Limb (tissue), 2 donors: ENCODE results near the gene PSG1.
"Not testable (repeated sequence)": the region's sequence is repeated elsewhere in the genome, so short reads cannot be mapped to it uniquely, and the experiment has no call there.

Experiments
- DNase-seq, 2 donors: peaks; one replicate each; pipeline ENCODE4 v3.0.0-alpha.2; 2016; ENCODE audit errors: extremely low spot score in 2 of 2

Gene PSG1

DNA sequence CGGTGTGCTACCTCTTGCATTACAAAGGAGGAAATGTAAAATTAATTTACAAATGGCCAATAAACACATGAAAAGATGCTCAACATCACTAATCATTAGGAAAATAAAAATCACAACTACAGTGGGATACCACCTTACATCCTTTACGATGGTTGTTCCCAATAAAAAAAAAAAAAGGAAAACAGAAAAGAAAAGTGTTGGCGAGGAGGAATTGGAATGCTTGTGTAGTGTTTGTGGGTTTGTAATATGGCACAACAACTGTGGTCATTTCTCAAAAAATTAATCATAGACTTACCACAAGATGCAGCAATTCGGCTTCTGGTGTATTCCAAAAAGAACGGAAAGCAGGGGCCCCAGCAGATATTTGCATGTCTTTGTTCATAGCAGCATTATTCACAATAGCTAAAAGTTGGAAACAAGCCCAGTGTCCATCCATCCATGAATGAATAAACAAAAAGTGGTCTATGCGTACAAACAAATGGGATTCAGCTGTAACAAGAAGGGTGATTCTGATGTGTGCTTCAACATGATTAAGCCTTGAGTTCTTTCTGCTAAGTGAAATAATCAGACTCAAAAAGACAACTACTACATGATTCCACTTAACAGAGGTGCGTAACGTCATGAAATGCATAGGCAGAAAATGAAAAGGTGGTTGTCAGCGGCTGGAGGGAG lies 58.1 kb downstream of the PSG1 start:
- DNase-seq, result not testable (repeated sequence)

GRCh38 chr19:42819960-42820650 lies 59.4 kb downstream of the PSG1 start:
- not testable (repeated sequence) for DNase-seq

GRCh38 chr19:42816894-42817293 lies 62.6 kb downstream of the PSG1 start:
- no peak for DNase-seq
